SKM-1 (cell line): ENCODE measurements around the gene SF3B2.
"Not testable (repeated sequence)": the region's sequence is repeated elsewhere in the genome, so short reads cannot be mapped to it uniquely, and the experiment has no call there.

Experiments used
- DNase-seq: peaks from one replicate; lab custom pipeline; 2025; ENCODE audit not compliant: unreplicated experiment; lab: John Stamatoyannopoulos, UW

Gene SF3B2

GRCh38 chr11:66015936-66016792, 36.0 kb upstream of the SF3B2 start:
- DNase-seq: no peak

DNA sequence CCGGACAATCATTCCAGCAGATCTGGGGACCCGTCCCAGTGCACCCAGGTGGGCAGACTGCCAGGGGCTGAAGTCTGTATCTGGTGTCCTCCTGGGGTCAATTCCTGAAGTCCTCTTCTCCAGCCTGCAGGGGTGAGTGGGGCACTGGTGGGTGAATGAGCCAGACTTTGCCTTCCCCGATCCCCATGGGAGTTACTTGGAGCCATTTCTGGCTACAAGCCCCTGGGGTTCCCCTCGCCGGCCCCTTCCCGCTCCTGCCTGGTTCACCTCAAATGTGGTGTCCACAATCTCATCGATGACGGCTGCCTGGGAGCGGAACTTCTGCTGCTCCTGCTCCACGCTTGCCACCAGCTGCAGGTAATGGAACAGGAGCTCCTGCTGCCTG, 35.4 kb upstream of the SF3B2 start:
- no peak for DNase-seq

GRCh38 chr11:66017321-66017720, 34.8 kb upstream of the SF3B2 start:
- DNase-seq: no peak

- DNase-seq: no peak
These were observed 32.0 kb upstream of the SF3B2 start for GRCh38 chr11:66020212-66020611.

DNA sequence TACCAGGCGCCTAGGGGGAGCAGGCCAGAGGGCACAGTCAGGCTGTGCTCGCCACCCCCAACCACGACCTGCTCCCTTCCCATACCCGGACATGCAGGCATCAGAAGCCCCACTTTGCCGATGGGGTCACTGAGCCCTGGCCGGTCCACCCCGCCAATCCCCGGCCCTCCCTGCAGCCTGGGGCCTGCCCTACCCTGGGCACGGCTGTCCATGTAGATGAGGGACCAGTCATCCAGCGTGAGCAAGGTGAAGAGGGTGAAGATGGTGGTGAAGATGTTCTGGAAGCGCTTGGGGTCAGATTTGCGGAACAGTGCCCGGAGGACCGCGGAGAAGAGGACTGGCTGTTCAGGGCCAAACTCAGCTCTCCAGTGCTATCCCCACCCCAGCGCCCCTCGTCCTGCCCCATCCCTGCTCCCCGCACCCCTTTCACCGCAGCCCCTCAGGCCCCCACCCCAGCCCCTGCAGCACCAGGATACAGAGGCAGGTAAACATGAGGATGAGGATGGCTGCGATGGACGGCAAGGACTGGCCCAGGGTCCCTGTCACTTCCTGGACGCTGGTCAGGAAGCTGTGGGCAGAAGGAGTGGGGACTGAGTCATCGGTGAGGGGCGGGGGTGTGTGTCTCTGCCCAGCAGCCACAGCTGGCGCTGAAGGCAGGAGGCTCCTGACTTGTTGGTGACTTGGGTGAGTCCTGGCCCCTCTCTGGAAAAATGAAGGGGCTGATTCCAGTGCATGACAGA, 31.4 kb upstream of the SF3B2 start:
- peak; percentile 73 for DNase-seq

- peak; percentile 25 for DNase-seq
These were observed 29.6 kb upstream of the SF3B2 start for GRCh38 chr11:66022401-66023185.

DNA sequence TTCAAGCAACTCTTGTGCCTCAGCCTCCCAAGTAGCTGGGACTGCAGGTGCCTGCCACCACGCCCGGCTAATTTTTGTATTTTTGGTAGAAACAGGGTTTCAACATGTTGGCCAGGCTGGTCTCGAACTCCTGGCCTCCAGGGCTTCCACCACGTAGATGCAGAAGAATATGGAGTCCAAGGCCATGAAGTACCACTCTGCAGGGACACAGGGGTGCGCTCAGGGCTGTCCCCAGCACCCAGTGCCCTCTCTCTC, 29.1 kb upstream of the SF3B2 start:
- DNase-seq: not testable (repeated sequence)

GRCh38 chr11:66026017-66026529, 26.1 kb upstream of the SF3B2 start, which contains the start of gene CATSPER1:
TSS of gene CATSPER1 (minus strand) at chr11:66026479. CDS start at chr11:66026379, 100 bp downstream.
- DNase-seq: no peak

DNA sequence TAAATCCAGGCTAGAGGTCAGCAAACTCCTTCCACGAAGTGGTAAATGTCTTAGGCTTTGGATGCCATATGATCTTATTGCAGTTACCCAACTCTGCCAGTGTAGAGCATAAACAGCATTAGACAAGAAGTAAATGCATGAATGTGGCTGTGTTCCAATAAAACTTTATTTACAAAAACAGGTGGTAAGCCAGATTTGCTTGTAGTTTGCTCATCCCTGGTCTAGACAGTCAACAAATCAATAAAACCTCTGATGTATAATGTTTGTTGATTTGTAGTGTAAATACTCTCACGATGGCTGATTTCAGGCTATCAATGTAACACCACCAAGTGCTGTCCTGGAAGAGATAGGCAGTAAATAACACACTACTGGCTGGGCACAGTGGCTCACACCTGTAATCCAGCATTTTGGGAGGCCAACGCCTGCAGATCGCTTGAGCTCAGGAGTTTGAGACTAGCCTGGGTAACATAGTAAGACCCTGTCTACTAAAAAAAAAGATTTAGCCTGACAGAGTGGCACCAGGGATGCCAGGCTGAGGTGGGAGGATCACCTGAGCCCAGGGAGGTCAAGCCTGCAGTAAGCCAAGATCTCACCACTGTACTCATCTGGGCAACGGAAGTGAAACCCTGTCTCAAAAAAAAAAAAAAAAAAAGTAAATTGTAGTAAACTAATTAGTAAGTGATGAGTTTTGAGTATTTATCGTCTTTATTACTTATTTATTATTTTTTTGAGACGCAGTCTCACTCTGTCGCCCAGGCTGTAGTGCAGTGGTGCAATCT, 19.0 kb upstream of the SF3B2 start:
- DNase-seq: no peak

- DNase-seq: no peak
These were observed 16.4 kb upstream of the SF3B2 start for GRCh38 chr11:66035653-66036333.

- DNase-seq: no peak
These were observed 15.8 kb upstream of the SF3B2 start for GRCh38 chr11:66036334-66036710.

DNA sequence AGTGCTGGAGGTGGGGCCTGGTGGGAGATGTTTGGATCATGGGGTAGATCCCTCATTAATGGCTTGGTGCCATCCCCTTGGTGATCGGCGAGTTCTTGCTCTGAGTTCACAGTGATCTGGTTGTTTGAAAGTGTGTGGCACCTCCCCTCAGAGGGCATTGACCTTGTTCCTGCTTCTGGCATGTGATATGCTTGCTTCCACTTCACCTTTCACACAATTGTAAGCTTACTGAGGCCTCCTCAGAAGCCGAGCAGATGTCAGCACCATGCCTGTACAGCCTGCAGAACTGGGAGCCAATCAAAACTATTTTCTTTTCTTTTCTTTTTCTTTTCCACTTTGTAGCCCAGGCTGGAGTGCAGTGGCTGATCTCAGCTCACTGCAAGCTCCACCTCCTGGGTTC, 14.8 kb upstream of the SF3B2 start:
- no peak for DNase-seq

- no peak for DNase-seq
These were observed 12.4 kb upstream of the SF3B2 start for GRCh38 chr11:66039765-66040164.

DNA sequence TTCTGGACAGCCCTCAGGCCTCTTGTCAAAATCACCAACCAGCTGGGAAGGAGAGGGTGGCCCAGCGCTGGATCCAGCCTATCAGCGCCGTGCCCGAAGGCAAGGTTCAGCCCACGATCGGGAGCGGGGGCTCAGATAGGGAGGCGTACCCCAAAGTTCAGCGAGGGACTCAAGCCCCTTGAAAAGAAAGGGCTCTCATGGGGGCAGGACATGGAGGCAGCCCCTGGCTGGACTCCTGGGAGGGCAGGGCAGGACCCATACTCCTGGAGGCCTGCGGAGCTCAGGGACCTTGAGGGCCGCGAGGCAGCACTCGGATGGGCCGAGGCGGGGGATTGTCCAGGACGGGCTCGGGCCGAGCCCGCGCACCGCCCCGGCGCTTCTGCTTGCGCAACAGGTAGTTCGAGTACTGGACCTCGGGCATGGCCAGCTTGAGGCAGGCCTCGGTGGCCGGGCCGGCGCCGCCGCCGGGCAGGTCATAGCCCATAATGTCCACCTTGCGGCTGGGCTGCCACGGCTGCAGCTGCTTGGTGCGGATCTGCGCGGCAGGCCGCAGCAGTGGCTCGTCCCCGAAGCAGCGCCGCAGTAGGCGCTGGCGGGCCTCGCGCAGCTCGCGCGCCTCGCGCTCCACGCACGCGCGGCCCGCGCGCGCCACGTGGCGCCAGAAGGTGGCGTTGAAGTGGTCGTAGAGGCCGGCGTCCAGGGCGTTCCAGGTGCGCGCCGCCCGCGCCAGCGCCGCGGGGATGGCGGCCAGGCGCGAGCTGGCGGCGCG, 9.8 kb upstream of the SF3B2 start:
- DNase-seq: no peak

DNA sequence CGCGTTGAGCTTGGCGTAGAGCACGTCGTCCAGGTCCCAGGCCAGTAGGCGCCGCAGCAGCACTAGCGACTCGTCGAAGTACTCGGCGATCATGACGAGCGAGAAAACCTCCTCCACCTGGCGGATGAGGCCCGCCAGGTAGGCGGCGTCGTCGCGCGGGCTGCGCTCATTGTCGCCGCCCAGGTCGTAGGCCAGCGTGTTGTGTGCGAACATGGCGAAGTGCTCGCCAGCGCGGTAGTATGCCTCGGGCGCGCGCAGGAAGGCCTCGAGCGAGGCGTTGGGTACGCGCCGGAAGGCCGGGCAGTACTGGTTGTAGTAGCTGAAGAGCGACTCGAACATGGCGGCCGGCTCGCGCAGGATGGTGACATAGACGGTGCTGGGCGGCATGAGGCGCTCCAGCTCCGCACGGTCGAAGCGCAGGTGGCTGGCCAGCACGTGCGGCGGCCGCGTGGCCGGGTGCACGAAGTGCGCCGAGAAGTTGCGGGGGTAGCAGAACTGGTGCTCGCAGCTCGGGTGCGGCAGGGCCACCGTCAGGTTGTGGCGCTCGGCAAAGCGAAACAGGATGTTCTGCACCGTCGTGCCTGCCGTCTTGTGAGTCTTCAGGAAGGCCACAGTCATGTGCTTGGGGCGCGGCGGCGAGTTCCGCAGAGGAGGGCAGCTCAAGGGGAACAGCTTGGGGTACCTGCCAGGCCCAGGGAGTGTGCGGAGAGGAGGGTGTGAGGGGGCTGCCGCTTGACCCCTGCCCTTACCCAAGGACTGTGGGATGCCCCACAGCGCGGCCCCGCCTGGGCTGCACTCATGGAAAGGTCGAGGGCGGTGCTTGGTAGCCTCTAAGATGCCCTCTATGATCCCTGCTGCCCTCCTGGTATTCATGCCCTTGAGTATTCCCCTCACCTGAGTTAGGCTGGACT, 8.9 kb upstream of the SF3B2 start:
- no peak for DNase-seq

DNA sequence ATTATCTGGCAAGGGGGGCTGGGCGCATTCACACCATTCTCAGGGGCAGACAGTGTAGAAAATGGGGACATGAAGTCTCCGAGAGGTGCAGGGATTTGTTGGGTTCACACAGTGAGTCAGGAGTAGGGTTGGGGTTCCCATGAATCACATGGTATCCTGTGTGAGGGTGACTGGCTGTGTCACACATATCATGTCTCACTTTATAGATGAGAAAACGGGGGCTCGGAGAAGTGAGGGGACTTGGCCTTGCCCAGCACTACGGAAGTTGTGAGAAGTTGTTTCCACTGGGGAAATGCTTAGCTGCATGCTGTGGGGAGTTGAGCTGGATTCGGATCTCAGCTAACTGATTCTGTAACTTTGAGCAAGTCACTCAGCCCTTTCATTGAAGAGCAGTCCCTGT, 7.4 kb upstream of the SF3B2 start:
- no peak for DNase-seq

DNA sequence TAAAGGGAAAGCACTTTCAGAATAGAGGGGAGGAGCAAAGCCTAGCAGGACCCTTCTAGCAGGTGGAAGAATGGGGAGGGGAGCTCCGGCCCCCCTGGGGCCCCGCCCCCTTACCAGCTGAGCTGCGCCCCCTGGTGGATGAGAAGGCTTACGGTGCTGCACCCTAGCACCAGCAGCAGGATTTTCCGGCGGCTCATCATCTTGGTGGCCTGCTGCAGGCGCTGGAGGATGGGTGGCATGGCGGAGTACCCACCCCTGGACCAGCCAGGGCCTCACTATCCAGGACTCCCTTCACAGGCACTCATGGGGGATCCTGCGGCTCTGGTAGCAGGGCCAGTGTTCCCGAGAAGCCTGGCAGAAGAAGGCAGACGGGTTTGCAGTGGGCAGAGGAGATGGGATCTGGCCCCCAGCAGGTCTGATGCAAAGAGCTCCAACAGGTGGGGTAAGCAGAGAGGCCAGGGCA, 7.0 kb upstream of the SF3B2 start:
- peak; percentile 61 for DNase-seq

DNA sequence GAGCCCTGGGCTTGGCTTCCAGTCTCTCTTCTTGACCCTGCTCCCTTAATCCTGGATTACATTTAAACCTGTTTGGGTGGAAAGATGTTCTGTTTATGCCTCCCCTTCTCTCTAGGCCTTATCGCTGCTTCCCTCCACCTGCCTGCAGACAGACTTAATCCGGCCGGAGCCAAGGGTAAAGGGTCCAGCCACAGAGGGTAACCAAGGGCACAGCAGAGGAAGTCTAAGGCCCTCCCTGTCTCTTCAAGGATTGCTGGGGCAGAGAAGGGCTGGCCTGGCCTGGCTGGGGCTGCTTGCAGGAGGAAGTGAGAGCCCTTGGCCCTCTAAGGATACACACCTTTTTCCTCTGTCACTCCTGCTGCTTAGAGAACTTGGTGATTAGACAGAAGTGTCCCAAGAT, 5.3 kb upstream of the SF3B2 start:
- DNase-seq: no peak
